HFF-Myc (cell line): ENCODE measurements around the gene GPR137.

Experiments
- DNase-seq: peaks from one replicate; pipeline ENCODE4 v3.0.0-alpha.2; 2011; ENCODE audit warnings: low read depth; ENCODE audit errors: extremely low read depth
- H3K4me3 ChIP-seq: replicated peaks from 2 replicates; pipeline ENCODE4 v1.5.1; 2011; ENCODE audit warnings: low read depth, mild to moderate bottlenecking, control low read depth, low read length
- CTCF ChIP-seq: IDR thresholded peaks from 2 replicates; pipeline ENCODE4 v1.5.1; 2012; ENCODE audit warnings: mild to moderate bottlenecking, low read depth, low read length, control low read depth; ENCODE audit errors: missing control alignments

The GPR137 gene

GRCh38 chr11:64292460-64293254 is 7.0 kb downstream of the GPR137 start:
- peak overlapping the region; percentile 9; the same call in 1 of the 2 replicates for H3K4me3 ChIP-seq
- no peak for DNase-seq
- no peak for TF ChIP-seq CTCF

GRCh38 chr11:64294774-64295173 is 9.1 kb downstream of the GPR137 start:
- H3K4me3 ChIP-seq = no peak overlapping the region
- DNase-seq = no peak
- no peak for TF ChIP-seq CTCF

GRCh38 chr11:64295760-64296159 is 10.1 kb downstream of the GPR137 start:
- H3K4me3 ChIP-seq = no peak overlapping the region
- no peak for TF ChIP-seq CTCF
- DNase-seq = no peak

- DNase-seq = no peak
- no peak overlapping the region for H3K4me3 ChIP-seq
- TF ChIP-seq CTCF = no peak
Observed at GRCh38 chr11:64296236-64296635, 10.6 kb downstream of the GPR137 start.

GRCh38 chr11:64296830-64297698 is 11.4 kb downstream of the GPR137 start:
- H3K4me3 ChIP-seq = no peak overlapping the region
- TF ChIP-seq CTCF = no peak
- DNase-seq = no peak

- TF ChIP-seq CTCF = no peak
- DNase-seq = no peak
- no peak overlapping the region for H3K4me3 ChIP-seq
Observed at GRCh38 chr11:64297699-64298358, 12.2 kb downstream of the GPR137 start.
